Measurements from ENCODE around the gene RIN3. TPM values are rescaled to one million over a fixed set of nuclear protein-coding genes. Genes with fewer than 3 reads are reported as not detected.

RIN3 gene
- total RNA-seq, 1 donor from 2014 or later, result 12.7 TPM

DNA sequence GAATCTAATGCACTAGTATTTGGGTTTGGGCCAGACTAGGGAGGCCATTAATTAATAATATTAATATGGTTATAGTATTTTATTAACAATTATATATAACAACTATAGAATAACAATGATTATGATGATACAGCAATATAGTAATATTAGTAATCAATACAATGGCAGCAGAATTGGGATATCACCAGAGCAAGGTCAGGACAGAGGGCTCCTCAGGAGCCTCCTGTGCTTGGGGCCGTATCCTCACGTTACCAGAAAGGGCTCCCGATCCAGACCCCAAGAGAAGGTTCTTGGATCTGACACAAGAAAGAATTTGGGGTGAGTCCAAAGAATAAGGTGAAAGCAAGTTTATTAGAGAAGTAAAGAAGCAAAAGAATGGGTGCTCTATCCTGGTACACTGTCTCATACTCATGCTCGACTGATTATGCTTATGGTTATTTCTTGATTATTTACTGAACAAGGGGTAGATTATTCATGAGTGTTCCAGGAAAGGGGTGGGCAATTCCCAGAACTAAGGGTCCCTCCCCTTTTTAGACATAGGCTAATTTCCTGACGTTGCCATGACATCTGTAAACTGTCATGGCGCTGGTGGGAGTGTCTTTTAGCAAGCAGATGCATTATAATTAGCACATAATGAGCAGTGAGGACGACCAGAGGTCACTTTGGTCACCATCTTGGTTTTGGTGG lies 61.6 kb downstream of the RIN3 start:
- H3K4me3 Mint-ChIP-seq, result no peak overlapping the region
- H3K9me3 Mint-ChIP-seq, result no peaks in the 10 kb centered on the region
- peaks cover 3% of the 10 kb centered on the region for H3K36me3 Mint-ChIP-seq (ENCODE audit: low read depth)
- H3K4me1 Mint-ChIP-seq, result peaks cover 5% of the 10 kb centered on the region
- no peak overlapping the region for H3K27ac Mint-ChIP-seq (ENCODE audit: unreplicated experiment)
- H3K27me3 Mint-ChIP-seq (ENCODE audit: low read depth), result no peaks in the 10 kb centered on the region
- no peak for TF ChIP-seq CTCF (conservative IDR thresholded peaks at IDR 0.05)
- DNase-seq (ENCODE audit: low read depth, low spot score), result no peak

DNA sequence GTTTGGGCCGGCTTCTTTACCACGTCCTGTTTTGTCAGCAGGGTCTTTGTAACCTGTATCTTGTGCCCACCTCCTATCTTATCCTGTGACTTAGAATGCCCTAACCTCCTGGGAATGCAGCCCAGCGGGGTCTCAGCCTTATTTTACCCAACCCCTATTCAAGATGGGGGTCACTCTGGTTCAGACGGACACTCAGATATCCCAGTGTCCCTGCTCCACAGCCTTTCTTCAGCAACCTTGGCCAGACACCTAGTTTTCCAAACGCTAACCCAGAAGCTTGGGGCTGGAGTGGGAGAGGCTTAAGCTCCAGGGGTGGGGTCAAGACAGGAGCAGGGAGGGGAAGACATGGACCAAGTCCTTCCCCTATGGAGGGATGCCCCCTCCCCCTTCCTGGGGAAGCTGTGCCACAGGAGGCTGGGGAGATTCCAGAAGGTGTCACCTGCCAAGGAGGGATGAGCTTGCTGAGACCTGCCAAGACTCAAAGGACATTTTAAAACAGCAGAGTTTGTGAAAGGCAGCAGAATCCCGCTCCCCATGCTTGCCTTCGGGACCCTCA lies 62.2 kb downstream of the RIN3 start:
- Mint-ChIP-seq H3K4me1 (no peaks in the 10 kb centered on the region), H3K36me3 (ENCODE audit: low read depth) (peaks cover 3% of the 10 kb centered on the region), H3K4me3 (no peak overlapping the region), H3K27ac (ENCODE audit: unreplicated experiment) (no peak overlapping the region), H3K9me3 (no peaks in the 10 kb centered on the region), H3K27me3 (ENCODE audit: low read depth) (no peaks in the 10 kb centered on the region)
- no peak for DNase-seq (ENCODE audit: low read depth, low spot score)
- TF ChIP-seq CTCF (conservative IDR thresholded peaks at IDR 0.05), result no peak

DNA sequence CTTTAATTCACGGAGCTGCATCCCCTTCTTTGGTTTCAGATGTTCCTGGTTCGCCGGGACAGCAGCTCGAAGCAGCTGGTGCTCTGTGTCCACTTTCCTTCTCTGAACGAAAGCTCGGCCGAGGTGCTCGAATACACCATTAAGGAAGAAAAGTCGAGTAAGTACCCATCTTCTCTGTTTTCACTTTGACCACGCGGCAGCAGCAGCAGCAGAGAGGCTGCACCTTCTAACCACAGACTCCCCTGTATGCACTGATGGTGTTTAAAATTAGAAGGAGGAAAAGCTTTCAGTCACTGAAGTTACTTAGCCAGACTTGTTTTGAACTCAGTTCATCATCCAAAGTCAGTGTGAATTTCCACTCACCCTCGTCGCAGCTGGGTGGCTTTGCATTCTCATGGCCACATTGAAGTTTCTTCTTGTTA lies 63.8 kb downstream of the RIN3 start:
- Mint-ChIP-seq H3K27ac (ENCODE audit: unreplicated experiment) (no peak overlapping the region), H3K27me3 (ENCODE audit: low read depth) (no peaks in the 10 kb centered on the region), H3K4me1 (no peaks in the 10 kb centered on the region), H3K9me3 (no peaks in the 10 kb centered on the region), H3K4me3 (no peak overlapping the region), H3K36me3 (ENCODE audit: low read depth) (peaks cover 6% of the 10 kb centered on the region)
- no peak for DNase-seq (ENCODE audit: low read depth, low spot score)
- TF ChIP-seq CTCF (conservative IDR thresholded peaks at IDR 0.05), result no peak

GRCh38 chr14:92578511-92578910 lies 64.9 kb downstream of the RIN3 start:
- Mint-ChIP-seq H3K27ac (ENCODE audit: unreplicated experiment) (no peak overlapping the region), H3K9me3 (no peaks in the 10 kb centered on the region), H3K4me3 (no peak overlapping the region), H3K36me3 (ENCODE audit: low read depth) (peaks cover 11% of the 10 kb centered on the region), H3K4me1 (no peaks in the 10 kb centered on the region), H3K27me3 (ENCODE audit: low read depth) (no peaks in the 10 kb centered on the region)
- no peak for TF ChIP-seq CTCF (conservative IDR thresholded peaks at IDR 0.05)
- DNase-seq (ENCODE audit: low read depth, low spot score), result no peak

DNA sequence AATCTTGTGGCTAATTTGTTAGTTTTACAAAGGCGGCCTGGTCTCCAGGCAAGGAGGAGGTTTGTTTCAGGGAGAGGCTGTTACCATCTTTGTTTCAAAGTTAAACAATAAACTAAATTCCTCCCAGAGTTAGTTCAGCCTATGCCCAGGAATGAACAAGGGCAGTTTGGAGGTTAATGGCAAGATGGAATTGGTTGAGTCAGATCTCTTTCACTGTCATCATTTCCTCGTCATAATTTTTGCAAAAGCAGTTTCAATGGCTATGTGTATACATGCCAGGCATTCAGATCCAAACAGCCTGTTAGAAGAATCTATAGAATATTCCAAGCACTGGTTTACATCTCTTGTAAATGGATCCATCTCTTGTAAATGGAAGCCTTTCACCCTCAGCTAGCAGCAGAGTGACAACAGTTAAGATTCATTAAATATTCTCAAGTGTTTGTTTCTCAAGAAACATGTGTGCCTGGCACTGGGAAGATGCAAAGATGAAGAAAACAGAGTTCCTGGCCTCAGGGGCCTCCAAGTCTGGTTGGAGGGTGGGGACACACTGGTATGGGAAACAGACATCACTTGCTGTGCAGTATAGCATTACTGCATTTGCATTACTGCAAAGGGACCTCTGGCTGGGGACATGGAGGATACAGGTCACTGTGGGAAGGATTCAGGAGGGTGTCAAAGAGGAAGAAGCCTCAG lies 65.8 kb downstream of the RIN3 start:
- no peaks in the 10 kb centered on the region for H3K9me3 Mint-ChIP-seq
- H3K36me3 Mint-ChIP-seq (ENCODE audit: low read depth), result peaks cover 11% of the 10 kb centered on the region
- H3K4me1 Mint-ChIP-seq, result no peaks in the 10 kb centered on the region
- no peak overlapping the region for H3K27ac Mint-ChIP-seq (ENCODE audit: unreplicated experiment)
- H3K27me3 Mint-ChIP-seq (ENCODE audit: low read depth), result no peaks in the 10 kb centered on the region
- no peak for TF ChIP-seq CTCF (conservative IDR thresholded peaks at IDR 0.05)
- DNase-seq (ENCODE audit: low read depth, low spot score), result no peak
- H3K4me3 Mint-ChIP-seq, result no peak overlapping the region

Measured in neural crest cell (in vitro differentiated cells).